Gastroesophageal sphincter (tissue), 3 donors: ENCODE measurements around the gene LAMC2.
"Not testable (repeated sequence)": the region's sequence is repeated elsewhere in the genome, so short reads cannot be mapped to it uniquely, and the experiment has no call there.

Source experiments
- CTCF ChIP-seq, 4 experiments: fragments of 200-600 bp in 2 of 4; fragments of 450-650 bp in 2 of 4; sonication (generic) in 1 of 4; IDR thresholded peaks; one replicate each; pipeline ENCODE4 v1.5.1; 2017 to 2019; ENCODE audit warnings: antibody characterized with exemption in 4 of 4, mild to moderate bottlenecking in 2 of 4, moderate library complexity in 2 of 4
- POLR2A ChIP-seq, 2 donors: fragments of 450-650 bp; IDR thresholded peaks; one replicate each; pipeline ENCODE4 v1.6.1; 2017; ENCODE audit warnings: antibody characterized with exemption in 2 of 2, mild to moderate bottlenecking in 2 of 2, moderate library complexity in 1 of 2
- POLR2AphosphoS5 ChIP-seq: sonication (generic); formaldehyde crosslinking; IDR thresholded peaks from one replicate; pipeline ENCODE4 v1.6.1; 2017; ENCODE audit warnings: antibody characterized with exemption

GRCh38 chr1:183240853-183241252, 54.8 kb downstream of the LAMC2 start:
- TF ChIP-seq POLR2AphosphoS5; CTCF (IDR thresholded peaks at IDR 0.05); POLR2A (IDR thresholded peaks at IDR 0.05): not testable (repeated sequence)
